ENCODE data around the gene PODXL. TPM values are rescaled to one million over a fixed set of nuclear protein-coding genes. Genes with fewer than 3 reads are reported as not detected.

Gene PODXL
- total and polyA plus RNA-seq, 4 donors: 1.2 to 3.6 (median 1.6) TPM

GRCh38 chr7:131524703-131525102, 31.7 kb downstream of the PODXL start:
- Histone ChIP-seq H3K4me1 (ENCODE audit: control insufficient read depth in 4 of 4, insufficient read depth in 4 of 4, low read length in 3 of 4) (peaks cover 0 to 4% (median 0%) of the 10 kb centered on the region in 4 donors), H3K27ac (ENCODE audit: low read depth in 1 of 2, low read length in 2 of 2) (no peak overlapping the region), H3K36me3 (ENCODE audit: control insufficient read depth in 4 of 4, insufficient read depth in 3 of 4, low read depth in 1 of 4, low read length in 3 of 4) (no peaks in the 10 kb centered on the region)

More at GRCh38 chr7:131524703-131525102, 31.7 kb downstream of the PODXL start:
- Histone ChIP-seq H3K27me3 (ENCODE audit: control insufficient read depth in 4 of 4, insufficient read depth in 4 of 4, low read length in 3 of 4) (no peaks in the 10 kb centered on the region), H3K9me3 (ENCODE audit: control insufficient read depth in 4 of 4, low read length in 3 of 4) (no peaks in the 10 kb centered on the region), H3K4me3 (ENCODE audit: low read depth in 1 of 3, low read length in 3 of 3) (no peak overlapping the region), H3K9ac (ENCODE audit: low read depth in 1 of 2, low read length in 2 of 2) (no peak overlapping the region)
- TF ChIP-seq SP1 (IDR thresholded peaks at IDR 0.05): no peak
- TF ChIP-seq HNF4G (IDR thresholded peaks at IDR 0.05): no peak
- no peak for TF ChIP-seq TAF1 (conservative IDR thresholded peaks at IDR 0.05)
- TF ChIP-seq YY1 (IDR thresholded peaks at IDR 0.05): no peak
- TF ChIP-seq GABPA (IDR thresholded peaks at IDR 0.05 in 1 of 2, conservative IDR thresholded peaks at IDR 0.05 in 1 of 2): no peak
- TF ChIP-seq, protein P1, sequence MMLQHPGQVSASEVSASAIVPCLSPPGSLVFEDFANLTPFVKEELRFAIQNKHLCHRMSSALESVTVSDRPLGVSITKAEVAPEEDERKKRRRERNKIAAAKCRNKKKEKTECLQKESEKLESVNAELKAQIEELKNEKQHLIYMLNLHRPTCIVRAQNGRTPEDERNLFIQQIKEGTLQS (IDR thresholded peaks at IDR 0.05): no peak
- TF ChIP-seq, protein P2, sequence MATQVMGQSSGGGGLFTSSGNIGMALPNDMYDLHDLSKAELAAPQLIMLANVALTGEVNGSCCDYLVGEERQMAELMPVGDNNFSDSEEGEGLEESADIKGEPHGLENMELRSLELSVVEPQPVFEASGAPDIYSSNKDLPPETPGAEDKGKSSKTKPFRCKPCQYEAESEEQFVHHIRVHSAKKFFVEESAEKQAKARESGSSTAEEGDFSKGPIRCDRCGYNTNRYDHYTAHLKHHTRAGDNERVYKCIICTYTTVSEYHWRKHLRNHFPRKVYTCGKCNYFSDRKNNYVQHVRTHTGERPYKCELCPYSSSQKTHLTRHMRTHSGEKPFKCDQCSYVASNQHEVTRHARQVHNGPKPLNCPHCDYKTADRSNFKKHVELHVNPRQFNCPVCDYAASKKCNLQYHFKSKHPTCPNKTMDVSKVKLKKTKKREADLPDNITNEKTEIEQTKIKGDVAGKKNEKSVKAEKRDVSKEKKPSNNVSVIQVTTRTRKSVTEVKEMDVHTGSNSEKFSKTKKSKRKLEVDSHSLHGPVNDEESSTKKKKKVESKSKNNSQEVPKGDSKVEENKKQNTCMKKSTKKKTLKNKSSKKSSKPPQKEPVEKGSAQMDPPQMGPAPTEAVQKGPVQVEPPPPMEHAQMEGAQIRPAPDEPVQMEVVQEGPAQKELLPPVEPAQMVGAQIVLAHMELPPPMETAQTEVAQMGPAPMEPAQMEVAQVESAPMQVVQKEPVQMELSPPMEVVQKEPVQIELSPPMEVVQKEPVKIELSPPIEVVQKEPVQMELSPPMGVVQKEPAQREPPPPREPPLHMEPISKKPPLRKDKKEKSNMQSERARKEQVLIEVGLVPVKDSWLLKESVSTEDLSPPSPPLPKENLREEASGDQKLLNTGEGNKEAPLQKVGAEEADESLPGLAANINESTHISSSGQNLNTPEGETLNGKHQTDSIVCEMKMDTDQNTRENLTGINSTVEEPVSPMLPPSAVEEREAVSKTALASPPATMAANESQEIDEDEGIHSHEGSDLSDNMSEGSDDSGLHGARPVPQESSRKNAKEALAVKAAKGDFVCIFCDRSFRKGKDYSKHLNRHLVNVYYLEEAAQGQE (IDR thresholded peaks at IDR 0.05): no peak
- no peak for TF ChIP-seq MAX (IDR thresholded peaks at IDR 0.05)
- TF ChIP-seq RXRA (IDR thresholded peaks at IDR 0.05): no peak
- TF ChIP-seq RAD21 (IDR thresholded peaks at IDR 0.05): no peak
- no peak for TF ChIP-seq JUND (IDR thresholded peaks at IDR 0.05)
- TF ChIP-seq, protein P3, sequence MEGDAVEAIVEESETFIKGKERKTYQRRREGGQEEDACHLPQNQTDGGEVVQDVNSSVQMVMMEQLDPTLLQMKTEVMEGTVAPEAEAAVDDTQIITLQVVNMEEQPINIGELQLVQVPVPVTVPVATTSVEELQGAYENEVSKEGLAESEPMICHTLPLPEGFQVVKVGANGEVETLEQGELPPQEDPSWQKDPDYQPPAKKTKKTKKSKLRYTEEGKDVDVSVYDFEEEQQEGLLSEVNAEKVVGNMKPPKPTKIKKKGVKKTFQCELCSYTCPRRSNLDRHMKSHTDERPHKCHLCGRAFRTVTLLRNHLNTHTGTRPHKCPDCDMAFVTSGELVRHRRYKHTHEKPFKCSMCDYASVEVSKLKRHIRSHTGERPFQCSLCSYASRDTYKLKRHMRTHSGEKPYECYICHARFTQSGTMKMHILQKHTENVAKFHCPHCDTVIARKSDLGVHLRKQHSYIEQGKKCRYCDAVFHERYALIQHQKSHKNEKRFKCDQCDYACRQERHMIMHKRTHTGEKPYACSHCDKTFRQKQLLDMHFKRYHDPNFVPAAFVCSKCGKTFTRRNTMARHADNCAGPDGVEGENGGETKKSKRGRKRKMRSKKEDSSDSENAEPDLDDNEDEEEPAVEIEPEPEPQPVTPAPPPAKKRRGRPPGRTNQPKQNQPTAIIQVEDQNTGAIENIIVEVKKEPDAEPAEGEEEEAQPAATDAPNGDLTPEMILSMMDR (IDR thresholded peaks at IDR 0.05; ENCODE audit: low read depth, low read length, missing input control): no peak
- TF ChIP-seq NR2F2 (IDR thresholded peaks at IDR 0.05): no peak
- no peak for TF ChIP-seq FOXA1 (IDR thresholded peaks at IDR 0.05)
- no peak for TF ChIP-seq EGR1 (IDR thresholded peaks at IDR 0.05; ENCODE audit: low read depth in 2 of 2)
- no peak for TF ChIP-seq FOXA2 (IDR thresholded peaks at IDR 0.05)
- no peak for TF ChIP-seq ZBTB33 (IDR thresholded peaks at IDR 0.05)
- TF ChIP-seq HNF4A (conservative IDR thresholded peaks at IDR 0.05): no peak
- no peak for DNase-seq (ENCODE audit: low spot score)
